ENCODE results near the gene ITK. TPM values are rescaled to one million over a fixed set of nuclear protein-coding genes. Genes with fewer than 3 reads are reported as not detected.
A peak's percentile ranks its signal among the peaks of the same experiment; 100 is the strongest.
"Not testable (repeated sequence)": the region's sequence is repeated elsewhere in the genome, so short reads cannot be mapped to it uniquely, and the experiment has no call there.

Gene ITK
- total RNA-seq, 3 donors from 2014 or later: 3.3 to 4.4 (median 3.4) TPM

- Histone ChIP-seq H3K36me3 (no peaks in the 10 kb centered on the region), H3K4me3 (peak overlapping the region in 1 of 3 donors; percentile 18), H3K27ac (no peak overlapping the region), H3K4me1 (no peaks in the 10 kb centered on the region), H3K9me3 (no peaks in the 10 kb centered on the region), H3K27me3 (peaks cover 0 to 4% of the 10 kb centered on the region in 2 donors)
- intact Hi-C loops (cut with DNase I; ENCODE audit: low total_unique reads): no loop called here
- TF ChIP-seq POLR2AphosphoS5 (IDR thresholded peaks at IDR 0.05): no peak
- TF ChIP-seq, protein P1, sequence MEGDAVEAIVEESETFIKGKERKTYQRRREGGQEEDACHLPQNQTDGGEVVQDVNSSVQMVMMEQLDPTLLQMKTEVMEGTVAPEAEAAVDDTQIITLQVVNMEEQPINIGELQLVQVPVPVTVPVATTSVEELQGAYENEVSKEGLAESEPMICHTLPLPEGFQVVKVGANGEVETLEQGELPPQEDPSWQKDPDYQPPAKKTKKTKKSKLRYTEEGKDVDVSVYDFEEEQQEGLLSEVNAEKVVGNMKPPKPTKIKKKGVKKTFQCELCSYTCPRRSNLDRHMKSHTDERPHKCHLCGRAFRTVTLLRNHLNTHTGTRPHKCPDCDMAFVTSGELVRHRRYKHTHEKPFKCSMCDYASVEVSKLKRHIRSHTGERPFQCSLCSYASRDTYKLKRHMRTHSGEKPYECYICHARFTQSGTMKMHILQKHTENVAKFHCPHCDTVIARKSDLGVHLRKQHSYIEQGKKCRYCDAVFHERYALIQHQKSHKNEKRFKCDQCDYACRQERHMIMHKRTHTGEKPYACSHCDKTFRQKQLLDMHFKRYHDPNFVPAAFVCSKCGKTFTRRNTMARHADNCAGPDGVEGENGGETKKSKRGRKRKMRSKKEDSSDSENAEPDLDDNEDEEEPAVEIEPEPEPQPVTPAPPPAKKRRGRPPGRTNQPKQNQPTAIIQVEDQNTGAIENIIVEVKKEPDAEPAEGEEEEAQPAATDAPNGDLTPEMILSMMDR (IDR thresholded peaks at IDR 0.05): no peak
- TF ChIP-seq POLR2A (IDR thresholded peaks at IDR 0.05): no peak
- DNase-seq (ENCODE audit: low spot score in 2 of 2): no peak
These were observed 1.6 kb downstream of the ITK start for GRCh38 chr5:157182143-157182757.

- intact Hi-C loops (cut with DNase I; ENCODE audit: low total_unique reads): no loop called here
- TF ChIP-seq POLR2A (IDR thresholded peaks at IDR 0.05): no peak
- TF ChIP-seq, protein P1 (IDR thresholded peaks at IDR 0.05): no peak
- TF ChIP-seq POLR2AphosphoS5 (IDR thresholded peaks at IDR 0.05): no peak
- DNase-seq (ENCODE audit: low spot score in 2 of 2): no peak
- H3K4me1 ChIP-seq: no peaks in the 10 kb centered on the region
- no peak overlapping the region for H3K27ac ChIP-seq
- H3K4me3 ChIP-seq: no peak overlapping the region
- H3K36me3 ChIP-seq: no peaks in the 10 kb centered on the region
- no peaks in the 10 kb centered on the region for H3K9me3 ChIP-seq
- no peaks in the 10 kb centered on the region for H3K27me3 ChIP-seq
These were observed 3.6 kb downstream of the ITK start for GRCh38 chr5:157184117-157184670.

DNA sequence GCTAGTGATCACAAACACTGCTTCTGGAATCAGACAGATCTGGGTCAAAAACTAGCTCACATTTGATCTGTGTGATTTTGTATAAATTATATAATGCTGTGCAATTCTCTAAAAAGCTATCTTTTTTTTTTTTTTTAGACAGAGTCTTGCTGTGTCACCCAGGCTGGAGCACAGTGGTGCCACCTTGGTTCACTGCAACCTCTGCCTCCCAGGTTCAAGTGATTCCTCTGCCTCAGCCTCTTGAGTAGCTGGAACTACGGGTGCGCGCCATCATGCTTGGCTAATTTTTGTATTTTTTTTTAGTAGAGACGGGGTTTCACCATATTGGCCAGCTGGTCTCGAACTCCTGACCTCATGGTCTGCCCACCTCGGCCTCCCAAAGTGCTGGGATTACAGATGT, 4.5 kb downstream of the ITK start:
- DNase-seq (ENCODE audit: low spot score in 2 of 2); intact Hi-C loops (cut with DNase I; ENCODE audit: low total_unique reads): not testable (repeated sequence)

GRCh38 chr5:157186309-157187045, 5.8 kb downstream of the ITK start:
- Histone ChIP-seq H3K36me3 (no peaks in the 10 kb centered on the region), H3K9me3 (no peaks in the 10 kb centered on the region), H3K4me1 (no peaks in the 10 kb centered on the region), H3K27ac (no peak overlapping the region), H3K4me3 (no peak overlapping the region), H3K27me3 (no peaks in the 10 kb centered on the region)
- intact Hi-C loops (cut with DNase I; ENCODE audit: low total_unique reads): no loop called here
- no peak for DNase-seq (ENCODE audit: low spot score in 2 of 2)
- TF ChIP-seq, protein P1 (IDR thresholded peaks at IDR 0.05): no peak
- TF ChIP-seq POLR2AphosphoS5 (IDR thresholded peaks at IDR 0.05) (no peak), POLR2A (IDR thresholded peaks at IDR 0.05) (no peak)

More for the DNA sequence above, 4.5 kb downstream of the ITK start:
- not testable (repeated sequence) for H3K4me1 ChIP-seq, H3K9me3 ChIP-seq, H3K36me3 ChIP-seq, H3K27me3 ChIP-seq, H3K27ac ChIP-seq, H3K4me3 ChIP-seq

- no peaks in the 10 kb centered on the region for H3K27me3 ChIP-seq
- no peaks in the 10 kb centered on the region for H3K4me1 ChIP-seq
- intact Hi-C loops (cut with DNase I; ENCODE audit: low total_unique reads): no loop called here
- TF ChIP-seq POLR2AphosphoS5 (IDR thresholded peaks at IDR 0.05) (no peak), POLR2A (IDR thresholded peaks at IDR 0.05) (no peak)
- TF ChIP-seq, protein P1 (IDR thresholded peaks at IDR 0.05): no peak
- H3K4me3 ChIP-seq: no peak overlapping the region
- H3K27ac ChIP-seq: no peak overlapping the region
- no peaks in the 10 kb centered on the region for H3K36me3 ChIP-seq
- H3K9me3 ChIP-seq: no peaks in the 10 kb centered on the region
- DNase-seq (ENCODE audit: low spot score in 2 of 2): no peak
These were observed 6.6 kb downstream of the ITK start for GRCh38 chr5:157187046-157187754.

Data from breast epithelium (tissue), 4 donors.